ENCODE measurements around the gene SNRPD2.
A peak's percentile ranks its signal among the peaks of the same experiment; 100 is the strongest.
"Not testable (repeated sequence)": the region's sequence is repeated elsewhere in the genome, so short reads cannot be mapped to it uniquely, and the experiment has no call there.

SNRPD2 gene

DNA sequence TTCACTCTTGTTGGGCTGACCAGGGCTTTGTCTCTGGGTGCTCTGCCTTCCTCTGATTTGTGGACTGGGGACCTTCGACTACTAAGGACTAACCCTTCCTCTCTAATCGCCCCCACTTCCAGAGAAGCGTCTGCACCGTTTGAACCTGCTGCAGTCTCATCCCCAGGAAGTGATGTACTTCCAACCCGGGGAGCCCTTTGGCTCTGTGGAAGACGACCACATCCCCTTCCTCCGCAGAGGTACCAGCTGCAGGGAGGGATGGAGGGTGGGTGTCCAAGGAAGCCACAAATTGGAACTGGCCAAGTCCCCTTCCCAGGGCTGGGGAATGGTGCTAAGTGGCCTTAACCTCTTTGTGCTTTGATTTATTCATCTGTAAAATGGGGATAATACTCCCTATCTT is 9.9 kb upstream of the SNRPD2 start:
- no peak for DNase-seq

DNA sequence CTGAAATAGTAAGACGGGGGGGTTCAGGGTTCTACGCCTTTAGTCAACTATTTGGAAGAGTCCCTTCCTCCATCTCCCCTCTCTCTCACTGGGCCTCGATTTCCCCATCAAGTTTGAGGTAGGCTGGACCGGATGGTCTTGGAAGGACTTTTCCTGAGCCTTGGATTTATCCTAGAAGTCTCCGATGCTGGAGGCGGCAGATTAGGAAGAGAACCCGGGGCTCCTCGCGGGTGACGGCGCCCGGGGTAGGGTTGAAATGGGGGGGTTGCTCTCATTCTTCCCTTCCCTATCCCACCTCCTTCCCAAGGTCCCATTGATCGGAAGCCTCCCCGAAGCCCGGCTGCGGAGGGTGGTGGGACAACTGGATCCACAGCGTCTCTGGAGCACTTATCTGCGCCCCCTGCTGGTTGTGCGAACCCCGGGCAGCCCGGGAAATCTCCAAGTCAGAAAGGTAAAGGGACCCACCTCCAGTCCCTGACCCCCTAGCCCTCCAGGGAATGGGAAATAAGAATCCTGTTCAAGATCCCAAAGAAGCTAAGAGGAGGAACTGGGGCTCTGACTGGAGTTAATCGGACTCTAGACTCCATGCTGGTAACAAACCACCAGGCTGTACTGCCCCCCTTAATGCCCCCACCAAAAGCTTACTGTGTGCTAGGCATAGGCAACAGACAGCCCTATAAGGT is 1.5 kb upstream of the SNRPD2 start:
- peak; percentile 40 to 73 (median 64) for DNase-seq

DNA sequence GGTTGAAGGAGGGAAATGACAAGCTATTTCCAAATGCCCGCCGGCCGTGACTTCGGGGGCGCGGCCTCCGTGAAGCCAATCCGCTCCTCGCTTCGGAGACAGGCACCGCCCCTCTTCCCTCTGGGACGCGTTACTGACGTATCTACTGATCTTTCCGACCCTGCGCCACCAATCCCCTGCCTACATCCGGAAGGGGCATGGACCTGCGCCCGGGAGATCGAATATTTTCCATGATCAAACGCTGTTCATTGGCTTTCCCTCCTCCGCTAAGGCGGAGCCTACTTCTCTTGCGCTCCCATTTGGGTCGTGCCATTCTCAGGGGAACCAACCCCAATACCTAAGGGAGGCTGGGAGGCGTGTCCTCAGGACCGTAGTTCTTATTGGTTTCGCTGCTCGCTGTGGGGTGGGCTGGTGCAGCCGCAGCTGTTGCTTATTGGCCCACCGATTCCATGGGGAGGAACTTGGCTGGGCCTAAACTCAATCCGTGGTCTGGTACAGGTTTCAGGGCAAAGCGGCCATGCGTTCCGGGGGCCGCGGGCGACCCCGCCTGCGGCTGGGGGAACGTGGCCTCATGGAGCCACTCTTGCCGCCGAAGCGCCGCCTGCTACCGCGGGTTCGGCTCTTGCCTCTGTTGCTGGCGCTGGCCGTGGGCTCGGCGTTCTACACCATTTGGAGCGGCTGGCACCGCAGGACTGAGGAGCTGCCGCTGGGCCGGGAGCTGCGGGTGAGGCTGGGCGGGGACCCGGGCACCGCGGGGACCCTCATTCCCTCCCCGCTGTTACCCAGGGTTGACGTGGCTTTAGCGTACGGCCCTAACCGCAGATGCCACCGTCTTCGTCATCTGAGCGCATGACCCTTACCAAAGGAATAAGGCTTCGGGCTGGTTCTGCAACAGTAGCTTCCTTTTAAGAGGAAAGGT is 693 bp upstream of the SNRPD2 start, which contains the start of gene QPCTL:
Gene QPCTL, plus strand, starts transcription at position 480 of the 919 bp plus-strand sequence. Its CDS starts 38 bp downstream, at position 518.
- peak; percentile 98 to 100 (median 100) for DNase-seq

DNA sequence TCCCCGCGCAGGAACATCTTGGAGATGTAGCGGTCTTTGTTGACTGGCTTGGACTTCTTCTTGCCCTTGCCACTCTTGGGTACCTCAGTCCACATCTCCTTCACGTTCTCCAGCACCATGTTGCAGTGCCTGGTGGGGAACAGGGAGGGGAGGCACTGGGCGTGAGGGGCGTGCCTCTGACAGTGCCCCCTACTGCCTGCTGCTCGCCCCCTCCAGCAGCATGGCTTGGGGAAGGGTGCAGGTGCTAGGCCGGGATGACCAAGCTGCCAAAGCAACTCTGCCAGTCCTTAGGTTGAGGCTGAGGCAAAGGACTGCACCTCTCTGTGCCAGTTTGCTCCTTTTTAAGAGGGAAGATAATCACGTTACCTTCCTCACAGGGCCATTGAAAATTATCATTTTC is 4.2 kb downstream of the SNRPD2 start:
- DNase-seq: no peak

DNA sequence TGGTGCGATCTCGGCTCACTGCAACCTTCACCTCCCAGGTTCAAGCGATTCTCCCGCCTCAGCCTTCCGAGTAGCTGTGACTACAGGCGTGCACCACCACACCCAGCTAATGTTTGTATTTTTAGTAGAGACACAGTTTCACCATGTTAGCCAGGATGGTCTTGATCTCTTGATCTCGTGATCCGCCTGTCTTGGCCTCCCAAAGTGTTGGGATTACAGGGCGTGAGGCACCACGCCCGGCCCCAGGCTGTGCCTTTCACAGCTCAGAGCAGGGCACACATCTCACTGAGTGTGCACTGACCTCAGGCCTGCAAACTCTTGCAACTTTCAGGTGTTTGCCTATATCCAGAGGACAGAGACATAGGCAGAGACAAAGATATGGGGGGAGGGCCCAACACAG is 6.7 kb downstream of the SNRPD2 start:
- DNase-seq: not testable (repeated sequence)

DNA sequence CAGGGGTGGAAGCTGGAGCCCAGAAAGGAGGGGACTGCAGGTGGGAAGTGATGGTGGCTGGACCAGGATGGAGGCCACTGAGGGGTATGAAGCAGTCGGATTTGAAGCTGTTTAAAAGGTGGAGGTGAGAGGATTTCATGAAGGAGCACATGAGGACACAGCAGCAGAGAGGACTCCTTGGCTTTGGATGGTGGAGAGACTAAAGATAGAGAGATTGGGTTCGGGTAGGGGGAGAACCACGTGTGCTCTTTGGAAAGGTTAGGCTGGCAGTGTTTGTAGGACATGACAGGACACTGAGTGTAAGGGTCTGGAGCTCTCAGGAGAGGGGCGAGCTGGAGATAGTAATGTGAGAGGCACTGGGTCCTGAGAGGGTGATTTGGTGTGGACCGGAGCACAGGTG is 8.8 kb downstream of the SNRPD2 start:
- no peak for DNase-seq

DNA sequence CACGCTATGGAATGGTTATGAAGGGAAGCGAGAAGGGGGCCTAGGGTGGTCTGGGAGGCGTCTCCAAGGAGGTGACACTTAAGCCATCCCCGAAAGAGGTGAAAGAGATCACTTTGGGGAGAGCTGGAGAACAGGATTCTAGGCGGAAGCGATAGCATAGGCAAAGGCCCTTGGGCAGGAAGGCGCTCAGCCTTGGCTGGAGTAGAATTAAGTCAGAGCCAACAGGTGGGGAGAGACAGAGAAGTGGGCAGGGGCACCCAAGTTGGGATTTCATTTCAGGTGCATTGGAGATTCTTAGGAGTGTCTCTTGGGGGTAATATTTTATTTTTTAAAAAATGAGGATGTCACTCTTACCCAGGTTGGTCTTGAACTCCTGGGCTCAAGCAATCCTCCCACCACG is 9.6 kb downstream of the SNRPD2 start:
- no peak for DNase-seq

DNA sequence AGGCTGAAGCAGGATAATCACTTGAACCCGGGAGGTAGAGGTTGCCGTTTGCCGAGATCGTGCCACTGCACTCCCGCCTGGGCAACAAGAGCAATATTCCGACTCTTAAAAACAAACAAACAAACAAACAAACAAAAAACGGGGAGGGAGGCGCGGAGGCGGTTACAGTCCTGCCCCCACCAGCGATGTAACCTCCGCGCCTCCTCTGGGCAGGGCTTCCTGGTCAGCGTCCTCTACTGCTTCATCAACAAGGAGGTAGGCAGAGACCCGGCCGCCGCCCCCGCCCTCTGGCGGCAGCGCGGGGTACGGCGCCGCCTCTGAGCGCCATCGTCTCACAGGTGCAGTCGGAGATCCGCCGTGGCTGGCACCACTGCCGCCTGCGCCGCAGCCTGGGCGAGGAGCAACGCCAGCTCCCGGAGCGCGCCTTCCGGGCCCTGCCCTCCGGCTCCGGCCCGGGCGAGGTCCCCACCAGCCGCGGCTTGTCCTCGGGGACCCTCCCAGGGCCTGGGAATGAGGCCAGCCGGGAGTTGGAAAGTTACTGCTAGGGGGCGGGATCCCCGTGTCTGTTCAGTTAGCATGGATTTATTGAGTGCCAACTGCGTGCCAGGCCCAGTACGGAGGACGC is 10.2 kb downstream of the SNRPD2 start:
- DNase-seq: peak; percentile 63 to 85 (median 80)

DNA sequence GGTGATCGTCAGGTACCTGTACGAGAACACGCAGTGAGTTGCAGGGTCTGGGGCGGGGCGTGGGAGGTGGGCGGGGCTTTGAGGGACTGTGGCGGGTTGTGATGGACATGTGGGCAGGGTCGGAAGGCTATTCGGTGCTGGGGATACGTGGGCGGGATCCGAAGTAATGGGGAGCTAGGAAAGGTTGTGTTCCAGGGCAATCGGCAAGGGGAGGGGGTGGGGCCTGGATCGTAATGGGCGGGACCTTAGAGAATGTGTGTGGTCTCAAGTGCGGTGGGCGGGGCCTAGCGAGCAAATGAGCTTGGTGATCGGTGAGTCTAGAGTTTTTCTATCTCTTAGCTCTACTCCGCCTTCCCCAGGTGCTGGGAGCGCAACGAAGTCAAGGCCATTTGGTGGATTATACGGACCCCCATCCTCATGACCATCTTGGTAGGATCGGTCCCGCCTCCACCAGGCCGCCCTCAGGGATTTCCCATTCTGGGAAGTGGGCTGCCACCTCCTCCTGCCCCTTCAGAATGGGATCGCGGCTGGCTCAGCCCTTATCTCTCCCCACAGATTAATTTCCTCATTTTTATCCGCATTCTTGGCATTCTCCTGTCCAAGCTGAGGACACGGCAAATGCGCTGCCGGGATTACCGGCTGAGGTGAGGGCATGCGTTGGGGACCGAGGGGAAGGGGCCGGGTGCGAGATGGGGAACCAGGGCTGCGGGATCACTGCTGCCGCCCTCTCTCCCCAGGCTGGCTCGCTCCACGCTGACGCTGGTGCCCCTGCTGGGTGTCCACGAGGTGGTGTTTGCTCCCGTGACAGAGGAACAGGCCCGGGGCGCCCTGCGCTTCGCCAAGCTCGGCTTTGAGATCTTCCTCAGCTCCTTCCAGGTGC is 14.2 kb downstream of the SNRPD2 start:
- DNase-seq: peak; percentile 76 to 88 (median 82)

DNA sequence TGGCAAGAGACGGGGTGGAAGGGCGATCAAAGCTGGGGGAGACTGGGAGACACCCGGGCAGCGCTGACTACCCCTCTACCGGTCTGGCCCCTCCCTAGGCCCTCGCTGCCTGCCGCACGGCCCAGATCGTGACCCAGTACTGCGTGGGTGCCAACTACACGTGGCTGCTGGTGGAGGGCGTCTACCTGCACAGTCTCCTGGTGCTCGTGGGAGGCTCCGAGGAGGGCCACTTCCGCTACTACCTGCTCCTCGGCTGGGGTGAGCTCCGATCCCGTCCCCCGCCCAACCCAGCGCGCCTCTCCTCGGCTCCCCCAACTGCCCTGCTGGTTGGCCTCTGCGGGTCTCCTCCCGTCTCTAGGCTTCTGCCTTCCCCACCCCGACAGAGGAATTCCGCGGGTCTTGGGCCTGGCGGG is 14.9 kb downstream of the SNRPD2 start:
- DNase-seq: peak in 5 of 6 experiments; percentile 51 to 77 (median 65)

DNA sequence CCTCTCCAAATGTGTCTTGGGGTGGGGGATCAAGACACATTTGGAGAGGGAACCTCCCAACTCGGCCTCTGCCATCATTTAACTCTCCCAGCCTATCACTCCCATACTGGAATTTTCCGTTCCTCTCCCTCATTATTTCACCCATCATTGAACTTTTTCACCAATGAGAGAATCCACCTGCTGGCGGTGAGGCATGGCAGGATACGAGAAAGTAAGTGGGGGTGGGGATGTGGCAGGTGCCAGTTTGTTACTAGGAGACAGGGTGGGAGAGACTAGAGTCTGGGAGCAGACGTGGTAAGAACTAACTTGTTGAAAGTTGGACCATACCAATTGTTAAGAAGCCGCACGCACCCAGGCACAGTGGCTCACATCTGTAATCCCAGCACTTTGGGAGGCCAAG is 16.8 kb downstream of the SNRPD2 start:
- no peak for DNase-seq

DNA sequence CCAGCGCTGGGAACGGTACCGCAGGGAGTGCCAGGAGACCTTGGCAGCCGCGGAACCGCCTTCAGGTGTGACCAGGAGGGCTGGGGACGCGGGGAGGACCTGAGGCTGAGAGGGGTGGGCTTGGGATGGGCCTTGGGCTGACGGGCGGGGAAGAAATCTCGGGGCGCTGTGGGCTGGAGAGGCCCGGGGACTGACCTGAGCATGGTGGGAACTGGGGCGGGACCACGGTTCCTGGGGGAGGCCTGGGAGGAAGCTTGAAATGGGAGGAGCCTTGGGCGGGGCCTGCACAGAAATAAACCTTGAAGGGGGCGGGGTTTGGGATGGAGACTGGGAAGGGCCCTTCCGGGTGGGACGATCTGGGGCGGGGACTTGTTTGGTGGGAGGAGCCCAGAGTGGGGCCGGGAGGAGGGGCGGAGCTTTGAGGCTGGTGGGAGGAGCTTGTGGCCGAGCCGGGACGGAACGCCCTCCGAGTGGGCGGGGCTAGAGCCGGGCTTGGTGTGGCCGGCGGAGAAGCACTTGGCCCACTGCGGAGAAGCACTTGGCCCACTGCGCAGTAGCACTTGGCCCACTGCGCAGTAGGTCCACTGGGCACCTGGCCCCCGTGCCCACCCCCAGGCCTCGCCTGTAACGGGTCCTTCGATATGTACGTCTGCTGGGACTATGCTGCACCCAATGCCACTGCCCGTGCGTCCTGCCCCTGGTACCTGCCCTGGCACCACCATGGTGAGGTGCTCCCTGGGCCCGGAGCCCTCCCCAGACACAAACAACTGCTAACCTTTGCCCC is 20.9 kb downstream of the SNRPD2 start:
- peak in 3 of 6 experiments; percentile 30 to 37 (median 33) for DNase-seq

DNA sequence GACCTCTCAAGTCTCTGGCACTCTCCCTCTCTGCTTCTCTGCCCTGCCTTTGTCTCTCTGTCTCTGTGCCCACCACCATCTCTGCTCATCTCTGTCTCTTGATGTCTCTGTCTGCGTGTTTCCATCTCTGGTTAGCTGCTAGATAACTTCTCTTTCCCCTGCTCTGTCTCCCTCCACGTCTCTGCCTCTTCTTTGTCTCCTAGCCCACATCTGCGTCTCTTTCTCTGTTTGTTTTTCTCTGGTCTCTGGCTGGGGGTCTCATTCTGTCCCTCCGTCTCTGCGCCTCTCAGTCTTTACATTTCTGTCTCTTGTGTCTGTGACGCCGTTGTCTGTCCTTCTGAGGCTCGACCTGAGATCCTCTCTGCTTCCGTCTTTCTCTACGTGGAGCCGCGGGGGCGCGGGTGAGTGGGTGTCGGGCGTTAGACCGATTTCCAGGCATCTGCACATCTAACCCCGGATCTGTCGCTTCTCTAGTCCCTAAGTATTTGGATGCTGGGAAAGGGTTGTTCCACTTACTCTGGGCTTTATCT is 23.3 kb downstream of the SNRPD2 start:
- peak in 4 of 6 experiments; percentile 6 to 45 (median 26) for DNase-seq

DNA sequence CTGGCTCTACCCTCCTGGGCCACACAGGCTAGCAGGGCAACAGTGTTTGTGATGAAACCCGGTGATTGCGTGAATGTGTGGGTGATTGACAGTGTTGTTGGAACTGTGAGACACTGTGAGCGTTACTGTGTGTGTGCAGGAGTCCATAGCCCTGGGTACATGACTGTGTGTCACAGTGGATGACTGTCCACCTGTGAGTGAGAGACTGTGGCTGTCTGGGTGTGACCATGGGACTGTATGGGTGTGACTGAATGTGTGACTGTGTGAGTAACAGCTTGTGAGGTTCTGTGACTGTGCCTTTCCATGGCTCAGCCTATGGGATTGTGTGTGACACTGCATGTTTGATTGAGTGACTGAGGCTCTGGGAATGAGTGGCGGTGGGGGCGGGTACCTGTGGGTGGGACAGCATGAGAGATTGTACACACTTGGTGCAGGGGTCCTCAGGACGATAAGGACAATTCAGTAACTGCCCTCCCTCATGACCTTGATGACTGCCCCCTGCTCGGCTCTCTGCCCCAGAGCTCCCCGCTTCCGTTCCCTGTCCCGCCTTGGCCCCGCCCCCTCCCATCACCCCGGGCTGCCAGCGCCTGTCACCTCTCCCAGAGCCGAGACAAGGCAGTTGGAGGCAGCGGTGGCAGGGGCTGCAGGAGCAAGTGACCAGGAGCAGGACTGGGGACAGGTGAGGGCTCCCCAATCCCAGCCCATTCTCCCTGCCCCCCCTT is 24.0 kb downstream of the SNRPD2 start, which contains the start of gene GIPR:
Gene GIPR, plus strand, starts transcription at position 602 of the 722 bp plus-strand sequence. CDS start 1,300 bp downstream, outside the sequence.
- DNase-seq: peak in 5 of 6 experiments; percentile 7 to 49 (median 20)

DNA sequence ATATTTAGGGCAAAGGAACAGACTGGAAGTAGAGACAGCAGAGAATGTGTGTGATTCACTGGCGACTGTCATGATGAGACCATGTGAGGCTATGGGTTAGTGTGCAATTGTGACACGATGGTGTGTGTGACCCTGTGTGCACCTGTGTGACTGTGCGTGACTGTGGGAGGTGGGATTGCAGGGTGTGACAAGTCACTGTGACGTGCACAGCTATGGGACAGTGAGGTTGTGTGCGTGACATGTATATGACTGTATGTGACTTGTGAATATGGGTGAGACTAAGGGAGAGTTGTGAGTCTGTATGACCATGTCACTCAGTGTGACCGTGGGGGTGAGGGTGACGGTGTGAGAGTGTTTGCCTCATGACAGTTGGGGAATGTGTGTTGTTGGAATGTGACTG is 27.2 kb downstream of the SNRPD2 start:
- no peak for DNase-seq

DNA sequence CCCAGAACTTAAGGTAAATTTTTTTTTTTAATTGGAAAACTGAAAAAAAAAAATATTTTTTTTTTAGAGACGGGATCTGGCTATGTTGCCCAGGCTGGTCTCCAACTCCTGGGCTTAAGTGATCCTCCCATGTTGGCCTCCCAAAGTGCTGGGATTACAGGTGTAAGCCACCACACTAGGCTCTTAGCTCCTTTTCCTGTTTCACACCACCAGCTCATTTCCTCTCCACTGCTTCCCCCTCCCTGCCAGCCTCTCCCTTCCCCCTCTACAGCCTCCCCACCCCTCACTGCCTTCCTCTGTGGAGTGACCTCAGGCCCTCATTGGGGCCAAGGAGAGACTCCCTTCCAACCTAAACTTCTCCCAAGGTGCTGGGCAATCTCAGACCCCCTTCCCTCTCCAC is 28.0 kb downstream of the SNRPD2 start:
- no peak for DNase-seq

DNA sequence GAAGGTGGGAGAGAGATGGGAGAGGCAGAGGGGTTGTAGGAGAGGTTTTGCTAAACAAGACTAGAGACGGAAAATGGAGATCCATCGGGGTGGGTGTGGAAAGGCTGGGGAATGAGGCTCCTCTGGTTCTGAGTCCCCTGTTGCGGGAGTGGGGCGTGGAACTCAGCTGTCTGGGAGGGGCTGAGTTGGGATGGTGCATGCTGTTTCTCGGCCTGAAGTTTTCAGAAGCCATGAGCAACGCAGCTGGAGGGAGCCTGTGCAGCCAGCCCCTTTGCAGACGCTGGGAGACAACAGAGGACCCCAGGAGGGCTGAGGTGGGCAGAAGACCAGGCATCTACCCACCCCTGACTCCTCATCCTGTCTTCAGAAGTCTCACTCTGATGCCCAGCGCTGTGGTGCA is 31.1 kb downstream of the SNRPD2 start:
- DNase-seq: no peak

DNA sequence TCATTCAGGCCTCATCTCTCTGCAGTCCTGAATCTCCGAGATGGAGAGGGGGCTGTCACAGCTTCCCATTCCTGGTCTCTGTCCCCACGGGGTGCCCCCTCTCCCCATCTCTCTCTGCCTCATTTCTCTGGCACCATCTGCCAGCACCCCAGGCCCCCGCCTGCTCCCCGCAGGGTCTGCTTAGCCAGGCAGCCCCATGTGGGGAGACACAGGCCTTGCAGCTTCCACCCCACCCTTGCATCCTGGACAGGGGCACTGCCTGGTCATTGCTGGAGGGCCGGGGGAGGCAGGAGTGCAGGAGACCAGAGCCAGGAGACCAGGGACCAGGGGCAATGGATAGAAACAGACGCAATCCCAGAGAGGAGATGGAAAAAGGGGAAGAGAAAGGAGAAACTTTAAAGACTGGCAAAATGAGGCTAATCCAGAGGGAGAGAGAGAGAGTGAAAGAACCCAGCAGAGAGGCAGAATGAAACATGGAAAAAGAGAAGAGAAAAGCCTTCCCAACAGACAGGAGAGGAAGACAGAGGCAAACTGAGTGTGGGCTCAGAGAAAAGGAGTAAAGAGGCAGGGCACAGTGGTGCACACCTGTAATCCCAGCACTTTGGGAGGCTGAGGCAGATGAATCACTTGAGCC is 32.5 kb downstream of the SNRPD2 start:
- DNase-seq: no peak

DNA sequence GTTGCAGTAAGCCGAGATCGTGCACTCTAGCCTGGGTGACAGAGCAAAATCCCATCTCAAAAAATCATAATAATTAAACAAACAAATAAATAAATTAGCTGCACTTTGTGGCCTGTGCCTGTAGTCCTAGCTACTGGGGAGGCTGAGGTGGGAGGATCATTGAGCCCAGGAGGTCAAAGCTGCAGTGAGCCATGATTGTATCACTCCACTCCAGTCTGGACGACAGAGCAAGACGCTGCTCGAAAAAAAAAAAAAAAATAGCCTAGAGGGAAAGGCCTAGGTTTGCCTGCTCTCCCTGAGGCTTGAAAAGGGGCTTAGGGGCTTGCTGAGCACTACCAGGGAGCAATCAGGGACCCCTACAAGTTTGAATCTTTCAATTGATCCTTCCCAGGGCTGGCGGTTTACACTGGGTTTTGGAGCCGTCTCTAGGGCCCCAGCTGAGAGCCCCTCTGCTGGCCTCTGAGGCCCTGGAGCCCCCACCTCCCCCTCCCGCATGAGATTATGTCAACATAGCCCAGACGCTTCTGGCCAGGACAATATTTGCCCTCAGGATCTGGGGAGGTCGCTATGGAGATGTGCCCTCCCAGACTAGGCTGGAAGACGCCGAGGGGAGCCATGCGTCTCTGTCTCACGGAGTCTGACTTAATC is 34.1 kb downstream of the SNRPD2 start:
- DNase-seq: no peak

Measured in stimulated activated naive CD4-positive, alpha-beta T cell (primary cell).